SK-N-SH (cell line): ENCODE data around the gene MCF2L. TPM values are rescaled to one million over a fixed set of nuclear protein-coding genes. Genes with fewer than 3 reads are reported as not detected.

Experiments used
- CTCF ChIA-PET: fragments of 300-600, 350-600 bp; formaldehyde crosslinking; extraction: SDS; loops from one replicate; lab custom pipeline; 2021; lab: Yijun Ruan, JAX
- POLR2A ChIA-PET: fragments of 350-600 bp; sonication (Branson Sonifier 250); formaldehyde crosslinking; extraction: SDS; loops from one replicate; lab custom pipeline; 2020; ENCODE audit warnings: antibody characterized with exemption, inconsistent platforms; lab: Yijun Ruan, JAX
- DNase-seq: peaks from one replicate; pipeline ENCODE4 v3.0.0; 2012
- H2AFZ ChIP-seq: fragments of 200-600 bp; sonication (generic); 2 replicates; pipeline ENCODE4 v1.8.1; 2016; ENCODE audit warnings: antibody characterized with exemption, mild to moderate bottlenecking, low read depth
- H3F3A ChIP-seq: fragments of 200-600 bp; sonication (generic); replicated peaks from 2 replicates; pipeline ENCODE3; 2016; ENCODE audit warnings: antibody characterized with exemption, mild to moderate bottlenecking; ENCODE audit not compliant: insufficient read depth
- H3K27ac ChIP-seq, 2 experiments: fragments of 200-500 bp in 1 of 2; fragments of 200-600 bp in 1 of 2; sonication (Bioruptor generic) in 1 of 2; sonication (generic), shearing (Covaris generic) in 1 of 2; 2 replicates each; pipeline versions ENCODE4 v1.5.1 to v1.6.1; 2014 to 2016; ENCODE audit warnings: low read depth in 2 of 2, inconsistent platforms in 1 of 2, low read length in 1 of 2, mild to moderate bottlenecking in 1 of 2, mixed read lengths in 1 of 2
- H3K27me3 ChIP-seq: fragments of 200-600 bp; sonication (generic), shearing (Covaris generic); 2 replicates; pipeline ENCODE4 v1.6.1; 2016; ENCODE audit warnings: mixed run types; ENCODE audit not compliant: insufficient read depth
- H3K36me3 ChIP-seq, 2 experiments: fragments of 200-500 bp in 1 of 2; fragments of 200-600 bp in 1 of 2; sonication (Bioruptor generic) in 1 of 2; sonication (generic) in 1 of 2; replicated peaks in 1 of 2; 2 replicates each; pipeline versions ENCODE3 to v1.5.1; 2014 to 2016; ENCODE audit warnings: low read length in 1 of 2, mild to moderate bottlenecking in 1 of 2; ENCODE audit not compliant: insufficient read depth in 2 of 2, control insufficient read depth in 1 of 2
- H3K4me1 ChIP-seq, 2 experiments: fragments of 200-500 bp in 1 of 2; fragments of 200-600 bp in 1 of 2; sonication (Bioruptor generic) in 1 of 2; sonication (generic), shearing (Covaris generic) in 1 of 2; 2 replicates each; pipeline versions ENCODE4 v1.5.1 to v1.6.1; 2014 to 2016; ENCODE audit warnings: low read depth in 1 of 2, low read length in 1 of 2, mixed run types in 1 of 2; ENCODE audit not compliant: insufficient read depth in 2 of 2, control insufficient read depth in 1 of 2
- H3K4me2 ChIP-seq: fragments of 200-600 bp; sonication (generic), shearing (Covaris generic); 2 replicates; pipeline ENCODE4 v1.6.1; 2017; ENCODE audit warnings: mixed run types
- H3K4me3 ChIP-seq, 2 experiments: fragments of 200-500 bp in 1 of 2; fragments of 200-600 bp in 1 of 2; sonication (Bioruptor generic) in 1 of 2; sonication (generic), shearing (Covaris generic) in 1 of 2; 2 replicates each; pipeline versions ENCODE4 v1.5.1 to v1.8.1; 2014 to 2016; ENCODE audit warnings: low read depth in 2 of 2, inconsistent platforms in 1 of 2, low read length in 1 of 2, mild to moderate bottlenecking in 1 of 2, mixed read lengths in 1 of 2, moderate library complexity in 1 of 2
- H3K79me2 ChIP-seq: fragments of 200-600 bp; sonication (generic); 2 replicates; pipeline ENCODE4 v1.8.1; 2017; ENCODE audit warnings: mild to moderate bottlenecking; ENCODE audit not compliant: insufficient read depth
- H3K9ac ChIP-seq: fragments of 200-600 bp; sonication (generic); 2 replicates; pipeline ENCODE4 v1.6.1; 2017; ENCODE audit warnings: mixed run types
- H3K9me2 ChIP-seq: fragments of 200-600 bp; sonication (generic); 2 replicates; pipeline ENCODE4 v1.6.1; 2017; ENCODE audit warnings: mixed run types
- H3K9me3 ChIP-seq: fragments of 200-600 bp; sonication (generic); 2 replicates; pipeline ENCODE4 v1.6.1; 2017; ENCODE audit warnings: mixed run types, mild to moderate bottlenecking, moderate library complexity
- H4K20me1 ChIP-seq: fragments of 200-600 bp; sonication (generic); 2 replicates; pipeline ENCODE4 v1.6.1; 2017; ENCODE audit warnings: mild to moderate bottlenecking, mixed run types; ENCODE audit not compliant: insufficient read depth
- CHD2 ChIP-seq: fragments of 150-350 bp; IDR thresholded peaks from 2 replicates; pipeline ENCODE4 v1.6.1; 2018; ENCODE audit warnings: low read length; ENCODE audit not compliant: partially characterized antibody
- ELF1 ChIP-seq: IDR thresholded peaks from 2 replicates; pipeline ENCODE4 v1.4.0; 2012
- EP300 ChIP-seq, 2 experiments: IDR thresholded peaks; 2 replicates each; pipeline versions ENCODE4 v1.4.0 to v1.6.1; 2012; ENCODE audit warnings: borderline replicate concordance in 1 of 2, low read depth in 1 of 2, low read length in 1 of 2
- GABPA ChIP-seq: IDR thresholded peaks from 2 replicates; pipeline ENCODE4 v1.4.0; 2012; ENCODE audit warnings: low read depth, mild to moderate bottlenecking
- MXI1 ChIP-seq: IDR thresholded peaks from 2 replicates; pipeline ENCODE4 v1.6.1; 2012; ENCODE audit warnings: mild to moderate bottlenecking, low read depth, low read length, improper control_type of control experiment
- NRF1 ChIP-seq: IDR thresholded peaks from 2 replicates; pipeline ENCODE4 v1.6.1; 2012; ENCODE audit warnings: low read depth, mild to moderate bottlenecking, low read length
- REST ChIP-seq: IDR thresholded peaks from 2 replicates; pipeline ENCODE4 v1.6.1; 2012; ENCODE audit warnings: mild to moderate bottlenecking, low read depth, low read length, moderate library complexity
- RXRA ChIP-seq: IDR thresholded peaks from 2 replicates; pipeline ENCODE4 v1.4.0; 2012; ENCODE audit warnings: low read depth, mild to moderate bottlenecking, borderline replicate concordance
- TAF1 ChIP-seq: IDR thresholded peaks from 2 replicates; pipeline ENCODE4 v1.6.1; 2012; ENCODE audit warnings: low read depth, mild to moderate bottlenecking, low read length, moderate library complexity, borderline replicate concordance
- TCF12 ChIP-seq: IDR thresholded peaks from 2 replicates; pipeline ENCODE4 v1.4.0; 2012
- TEAD4 ChIP-seq: IDR thresholded peaks from 2 replicates; pipeline ENCODE4 v1.4.0; 2012; ENCODE audit warnings: mild to moderate bottlenecking, borderline replicate concordance; ENCODE audit not compliant: insufficient read depth
- WGBS: methylation state at CpG from one replicate; pipeline ENCODE4 v1.1.6; 2017; ENCODE audit warnings: low lambda C conversion rate; 5-methylcytosine and 5-hydroxymethylcytosine counted together
- polyA plus RNA-seq, 3 experiments: library from polyadenylated mRNA; depleted of rRNA; stranded (reverse); fragments of >200 nt; gene quantifications; 2 replicates each; pipeline ENCODE4 v1.2.3, GENCODE V29; 2012
- TF ChIP-seq, protein P1 (sequence below): fragments of 150-350 bp; IDR thresholded peaks from 2 replicates; pipeline ENCODE4 v1.6.1; 2016; ENCODE audit warnings: mild to moderate bottlenecking, low read depth, low read length
- TF ChIP-seq, protein P2 (sequence below): IDR thresholded peaks from 2 replicates; pipeline ENCODE4 v1.4.0; 2012; ENCODE audit warnings: low read depth, borderline replicate concordance
- TF ChIP-seq, protein P3 (sequence below): IDR thresholded peaks from 2 replicates; pipeline ENCODE4 v1.4.0; 2012; ENCODE audit warnings: low read depth
- TF ChIP-seq, protein P4 (sequence below): IDR thresholded peaks from 2 replicates; pipeline ENCODE4 v1.4.0; 2012; ENCODE audit warnings: low read depth, borderline replicate concordance

The MCF2L gene
- polyA plus RNA-seq, 1 of the 3 experiments (the other 2 are of a cell fraction) = 0.56 TPM

GRCh38 chr13:113120300-113121182 is 151.5 kb downstream of the MCF2L start:
- ChIA-PET CTCF (no interaction called here), POLR2A (no interaction called here)
- Histone ChIP-seq H3K27ac (no peak overlapping the region), H2AFZ (no peak overlapping the region), H3K27me3 (no peaks in the 10 kb centered on the region), H3K36me3 (no peaks in the 10 kb centered on the region), H3K4me2 (no peak overlapping the region), H3K4me1 (peaks cover 0 to 24% of the 10 kb centered on the region in 2 experiments; a peak in 1 of 4 replicates), H3K9me3 (no peaks in the 10 kb centered on the region), H3K4me3 (no peak overlapping the region), H3F3A (no peaks in the 10 kb centered on the region), H3K9me2 (no peaks in the 10 kb centered on the region), H4K20me1 (no peaks in the 10 kb centered on the region), H3K9ac (no peak overlapping the region), H3K79me2 (no peaks in the 10 kb centered on the region)
- no peak for DNase-seq
- 56% methylated on average over 2 of the region's 19 CpGs for WGBS
- TF ChIP-seq, protein P1, sequence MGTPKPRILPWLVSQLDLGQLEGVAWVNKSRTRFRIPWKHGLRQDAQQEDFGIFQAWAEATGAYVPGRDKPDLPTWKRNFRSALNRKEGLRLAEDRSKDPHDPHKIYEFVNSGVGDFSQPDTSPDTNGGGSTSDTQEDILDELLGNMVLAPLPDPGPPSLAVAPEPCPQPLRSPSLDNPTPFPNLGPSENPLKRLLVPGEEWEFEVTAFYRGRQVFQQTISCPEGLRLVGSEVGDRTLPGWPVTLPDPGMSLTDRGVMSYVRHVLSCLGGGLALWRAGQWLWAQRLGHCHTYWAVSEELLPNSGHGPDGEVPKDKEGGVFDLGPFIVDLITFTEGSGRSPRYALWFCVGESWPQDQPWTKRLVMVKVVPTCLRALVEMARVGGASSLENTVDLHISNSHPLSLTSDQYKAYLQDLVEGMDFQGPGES = no peak
- TF ChIP-seq, protein P2, sequence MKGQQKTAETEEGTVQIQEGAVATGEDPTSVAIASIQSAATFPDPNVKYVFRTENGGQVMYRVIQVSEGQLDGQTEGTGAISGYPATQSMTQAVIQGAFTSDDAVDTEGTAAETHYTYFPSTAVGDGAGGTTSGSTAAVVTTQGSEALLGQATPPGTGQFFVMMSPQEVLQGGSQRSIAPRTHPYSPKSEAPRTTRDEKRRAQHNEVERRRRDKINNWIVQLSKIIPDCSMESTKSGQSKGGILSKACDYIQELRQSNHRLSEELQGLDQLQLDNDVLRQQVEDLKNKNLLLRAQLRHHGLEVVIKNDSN = no peak
- no peak for TF ChIP-seq ELF1
- no peak for TF ChIP-seq EP300 (IDR thresholded peaks at IDR 0.05; ENCODE audit: borderline replicate concordance in 1 of 2, low read depth in 1 of 2, low read length in 1 of 2)
- no peak for TF ChIP-seq TAF1
- no peak for TF ChIP-seq MXI1
- TF ChIP-seq GABPA = no peak
- no peak for TF ChIP-seq NRF1
- TF ChIP-seq TCF12 = no peak
- TF ChIP-seq REST = no peak
- TF ChIP-seq, protein P3, sequence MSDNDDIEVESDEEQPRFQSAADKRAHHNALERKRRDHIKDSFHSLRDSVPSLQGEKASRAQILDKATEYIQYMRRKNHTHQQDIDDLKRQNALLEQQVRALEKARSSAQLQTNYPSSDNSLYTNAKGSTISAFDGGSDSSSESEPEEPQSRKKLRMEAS = no peak
- TF ChIP-seq, protein P4, sequence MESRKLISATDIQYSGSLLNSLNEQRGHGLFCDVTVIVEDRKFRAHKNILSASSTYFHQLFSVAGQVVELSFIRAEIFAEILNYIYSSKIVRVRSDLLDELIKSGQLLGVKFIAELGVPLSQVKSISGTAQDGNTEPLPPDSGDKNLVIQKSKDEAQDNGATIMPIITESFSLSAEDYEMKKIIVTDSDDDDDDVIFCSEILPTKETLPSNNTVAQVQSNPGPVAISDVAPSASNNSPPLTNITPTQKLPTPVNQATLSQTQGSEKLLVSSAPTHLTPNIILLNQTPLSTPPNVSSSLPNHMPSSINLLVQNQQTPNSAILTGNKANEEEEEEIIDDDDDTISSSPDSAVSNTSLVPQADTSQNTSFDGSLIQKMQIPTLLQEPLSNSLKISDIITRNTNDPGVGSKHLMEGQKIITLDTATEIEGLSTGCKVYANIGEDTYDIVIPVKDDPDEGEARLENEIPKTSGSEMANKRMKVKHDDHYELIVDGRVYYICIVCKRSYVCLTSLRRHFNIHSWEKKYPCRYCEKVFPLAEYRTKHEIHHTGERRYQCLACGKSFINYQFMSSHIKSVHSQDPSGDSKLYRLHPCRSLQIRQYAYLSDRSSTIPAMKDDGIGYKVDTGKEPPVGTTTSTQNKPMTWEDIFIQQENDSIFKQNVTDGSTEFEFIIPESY = no peak
- TF ChIP-seq CHD2 = no peak
- TF ChIP-seq TEAD4 = no peak
- TF ChIP-seq RXRA = no peak
